ENCODE measurements around the gene KCNJ10.

DNA sequence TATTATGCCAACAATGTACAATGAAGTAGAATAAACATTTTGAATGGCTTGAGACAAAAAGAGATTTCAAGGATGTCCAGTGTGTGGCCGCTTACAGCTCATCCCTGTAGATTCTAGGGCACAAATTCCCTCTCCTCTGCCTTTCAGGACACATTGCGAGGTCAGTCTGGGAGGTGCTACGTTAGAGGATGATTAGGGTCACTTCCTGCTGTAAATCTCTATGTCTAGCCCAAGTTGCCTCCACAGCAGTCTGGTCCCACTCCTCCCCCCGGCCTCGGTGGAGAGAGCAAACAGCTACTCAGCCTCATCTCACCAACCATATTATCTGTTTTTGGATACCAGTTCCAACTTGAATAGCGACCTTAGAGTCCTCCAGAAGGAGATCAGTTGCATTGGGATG is 17.0 kb downstream of the KCNJ10 start:
- TF ChIP-seq, protein P1, sequence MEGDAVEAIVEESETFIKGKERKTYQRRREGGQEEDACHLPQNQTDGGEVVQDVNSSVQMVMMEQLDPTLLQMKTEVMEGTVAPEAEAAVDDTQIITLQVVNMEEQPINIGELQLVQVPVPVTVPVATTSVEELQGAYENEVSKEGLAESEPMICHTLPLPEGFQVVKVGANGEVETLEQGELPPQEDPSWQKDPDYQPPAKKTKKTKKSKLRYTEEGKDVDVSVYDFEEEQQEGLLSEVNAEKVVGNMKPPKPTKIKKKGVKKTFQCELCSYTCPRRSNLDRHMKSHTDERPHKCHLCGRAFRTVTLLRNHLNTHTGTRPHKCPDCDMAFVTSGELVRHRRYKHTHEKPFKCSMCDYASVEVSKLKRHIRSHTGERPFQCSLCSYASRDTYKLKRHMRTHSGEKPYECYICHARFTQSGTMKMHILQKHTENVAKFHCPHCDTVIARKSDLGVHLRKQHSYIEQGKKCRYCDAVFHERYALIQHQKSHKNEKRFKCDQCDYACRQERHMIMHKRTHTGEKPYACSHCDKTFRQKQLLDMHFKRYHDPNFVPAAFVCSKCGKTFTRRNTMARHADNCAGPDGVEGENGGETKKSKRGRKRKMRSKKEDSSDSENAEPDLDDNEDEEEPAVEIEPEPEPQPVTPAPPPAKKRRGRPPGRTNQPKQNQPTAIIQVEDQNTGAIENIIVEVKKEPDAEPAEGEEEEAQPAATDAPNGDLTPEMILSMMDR (conservative IDR thresholded peaks at IDR 0.05; ENCODE audit: low read length): no peak
- no peak for TF ChIP-seq EZH2phosphoT487 (IDR thresholded peaks at IDR 0.05; ENCODE audit: borderline replicate concordance)
